ENCODE measurements around the gene PRR3.

DNA sequence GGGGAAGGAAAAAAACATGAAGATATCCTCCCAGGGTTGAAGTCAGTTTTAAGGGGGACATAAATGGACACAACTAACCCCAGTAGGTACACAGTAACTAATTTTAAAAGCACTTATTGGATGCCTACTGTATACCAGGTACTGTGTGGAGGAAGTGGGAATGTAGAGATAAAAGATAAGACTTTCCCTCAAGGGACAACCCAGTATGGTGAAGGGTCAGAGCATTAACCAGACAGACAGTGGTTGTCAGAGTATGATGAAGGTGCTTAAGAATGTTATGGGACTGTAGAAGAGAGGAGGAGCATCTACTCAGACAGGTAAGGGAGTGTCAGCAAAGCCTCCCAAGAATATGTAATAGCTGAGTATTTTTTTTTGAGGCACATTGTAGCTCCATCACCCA lies 15.1 kb downstream of the PRR3 start:
- TF ChIP-seq, protein P1, sequence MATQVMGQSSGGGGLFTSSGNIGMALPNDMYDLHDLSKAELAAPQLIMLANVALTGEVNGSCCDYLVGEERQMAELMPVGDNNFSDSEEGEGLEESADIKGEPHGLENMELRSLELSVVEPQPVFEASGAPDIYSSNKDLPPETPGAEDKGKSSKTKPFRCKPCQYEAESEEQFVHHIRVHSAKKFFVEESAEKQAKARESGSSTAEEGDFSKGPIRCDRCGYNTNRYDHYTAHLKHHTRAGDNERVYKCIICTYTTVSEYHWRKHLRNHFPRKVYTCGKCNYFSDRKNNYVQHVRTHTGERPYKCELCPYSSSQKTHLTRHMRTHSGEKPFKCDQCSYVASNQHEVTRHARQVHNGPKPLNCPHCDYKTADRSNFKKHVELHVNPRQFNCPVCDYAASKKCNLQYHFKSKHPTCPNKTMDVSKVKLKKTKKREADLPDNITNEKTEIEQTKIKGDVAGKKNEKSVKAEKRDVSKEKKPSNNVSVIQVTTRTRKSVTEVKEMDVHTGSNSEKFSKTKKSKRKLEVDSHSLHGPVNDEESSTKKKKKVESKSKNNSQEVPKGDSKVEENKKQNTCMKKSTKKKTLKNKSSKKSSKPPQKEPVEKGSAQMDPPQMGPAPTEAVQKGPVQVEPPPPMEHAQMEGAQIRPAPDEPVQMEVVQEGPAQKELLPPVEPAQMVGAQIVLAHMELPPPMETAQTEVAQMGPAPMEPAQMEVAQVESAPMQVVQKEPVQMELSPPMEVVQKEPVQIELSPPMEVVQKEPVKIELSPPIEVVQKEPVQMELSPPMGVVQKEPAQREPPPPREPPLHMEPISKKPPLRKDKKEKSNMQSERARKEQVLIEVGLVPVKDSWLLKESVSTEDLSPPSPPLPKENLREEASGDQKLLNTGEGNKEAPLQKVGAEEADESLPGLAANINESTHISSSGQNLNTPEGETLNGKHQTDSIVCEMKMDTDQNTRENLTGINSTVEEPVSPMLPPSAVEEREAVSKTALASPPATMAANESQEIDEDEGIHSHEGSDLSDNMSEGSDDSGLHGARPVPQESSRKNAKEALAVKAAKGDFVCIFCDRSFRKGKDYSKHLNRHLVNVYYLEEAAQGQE (IDR thresholded peaks at IDR 0.05; ENCODE audit: low read depth, low read length) = no peak
- no peak for TF ChIP-seq CHD2 (IDR thresholded peaks at IDR 0.05; ENCODE audit: low read length, partially characterized antibody)
- TF ChIP-seq RCOR1 (IDR thresholded peaks at IDR 0.05; ENCODE audit: low read length) = no peak
- TF ChIP-seq SIN3A (IDR thresholded peaks at IDR 0.05; ENCODE audit: borderline replicate concordance, low read depth, low read length) = no peak
- TF ChIP-seq, protein P2, sequence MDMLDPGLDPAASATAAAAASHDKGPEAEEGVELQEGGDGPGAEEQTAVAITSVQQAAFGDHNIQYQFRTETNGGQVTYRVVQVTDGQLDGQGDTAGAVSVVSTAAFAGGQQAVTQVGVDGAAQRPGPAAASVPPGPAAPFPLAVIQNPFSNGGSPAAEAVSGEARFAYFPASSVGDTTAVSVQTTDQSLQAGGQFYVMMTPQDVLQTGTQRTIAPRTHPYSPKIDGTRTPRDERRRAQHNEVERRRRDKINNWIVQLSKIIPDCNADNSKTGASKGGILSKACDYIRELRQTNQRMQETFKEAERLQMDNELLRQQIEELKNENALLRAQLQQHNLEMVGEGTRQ (IDR thresholded peaks at IDR 0.05; ENCODE audit: borderline replicate concordance, low read depth, low read length) = no peak
- no peak for TF ChIP-seq FOXJ3 (CRISPR knock-in tag; IDR thresholded peaks at IDR 0.05)
- no peak for TF ChIP-seq GABPA (IDR thresholded peaks at IDR 0.05; ENCODE audit: low read depth)
